ENCODE measurements around the gene AARS1.
"Not testable (repeated sequence)": the region's sequence is repeated elsewhere in the genome, so short reads cannot be mapped to it uniquely, and the experiment has no call there.

AARS1 gene

DNA sequence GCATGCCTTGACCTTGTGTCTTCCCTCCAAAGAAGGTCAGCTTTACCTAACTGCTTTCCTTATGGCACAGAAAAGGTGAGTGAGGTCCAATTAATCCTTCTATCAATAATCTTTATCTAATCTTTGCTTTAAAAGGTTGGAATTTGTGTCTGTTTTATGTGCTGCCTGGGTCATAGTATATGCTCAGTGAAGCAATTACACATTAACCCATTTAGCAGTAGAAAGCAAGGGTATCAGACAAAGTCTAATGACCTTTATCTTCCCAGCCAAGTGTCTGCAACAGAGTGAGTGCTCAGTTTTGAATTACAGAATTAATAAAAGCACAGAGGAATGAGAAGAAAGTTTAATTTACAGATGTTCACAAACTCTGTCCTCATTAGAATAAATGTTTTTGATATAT is 63.3 kb downstream of the AARS1 start:
- H3K4me1 ChIP-seq (ENCODE audit: control insufficient read depth in 1 of 2, insufficient read depth in 2 of 2, low read length in 2 of 2); H3K9me3 ChIP-seq (ENCODE audit: control insufficient read depth in 1 of 2, low read length in 2 of 2); H3K4me3 ChIP-seq (ENCODE audit: low read depth in 1 of 2, low read length in 2 of 2); H3K27me3 ChIP-seq (ENCODE audit: control insufficient read depth in 1 of 2, insufficient read depth in 2 of 2, low read length in 2 of 2); H3K36me3 ChIP-seq (ENCODE audit: control insufficient read depth in 1 of 2, insufficient read depth in 2 of 2, low read length in 2 of 2); H3K9ac ChIP-seq (ENCODE audit: low read depth in 1 of 2, low read length in 2 of 2); H3K27ac ChIP-seq (ENCODE audit: low read depth, low read length): not testable (repeated sequence)

DNA sequence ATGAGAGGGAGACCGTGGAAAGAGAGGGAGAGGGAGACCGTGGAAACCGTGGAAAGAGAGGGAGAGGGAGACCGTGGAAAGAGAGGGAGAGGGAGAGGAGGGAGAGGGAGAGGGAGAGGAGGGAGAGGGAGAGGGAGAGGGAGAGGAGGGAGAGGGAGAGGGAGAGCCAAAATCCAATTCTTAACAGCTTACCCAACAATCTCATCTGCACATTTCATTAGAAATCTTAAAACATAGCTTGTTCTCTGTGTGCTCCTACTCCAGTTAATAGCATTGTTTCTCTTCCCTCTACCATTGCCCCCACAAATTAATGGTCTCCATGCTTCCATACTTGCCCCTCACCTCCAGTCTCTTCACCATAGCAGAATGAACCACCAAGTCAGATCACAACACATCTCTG is 63.9 kb downstream of the AARS1 start:
- H3K27ac ChIP-seq (ENCODE audit: low read depth, low read length); H3K27me3 ChIP-seq (ENCODE audit: control insufficient read depth in 1 of 2, insufficient read depth in 2 of 2, low read length in 2 of 2); H3K4me1 ChIP-seq (ENCODE audit: control insufficient read depth in 1 of 2, insufficient read depth in 2 of 2, low read length in 2 of 2); H3K36me3 ChIP-seq (ENCODE audit: control insufficient read depth in 1 of 2, insufficient read depth in 2 of 2, low read length in 2 of 2); H3K9me3 ChIP-seq (ENCODE audit: control insufficient read depth in 1 of 2, low read length in 2 of 2); H3K9ac ChIP-seq (ENCODE audit: low read depth in 1 of 2, low read length in 2 of 2); H3K4me3 ChIP-seq (ENCODE audit: low read depth in 1 of 2, low read length in 2 of 2): not testable (repeated sequence)

DNA sequence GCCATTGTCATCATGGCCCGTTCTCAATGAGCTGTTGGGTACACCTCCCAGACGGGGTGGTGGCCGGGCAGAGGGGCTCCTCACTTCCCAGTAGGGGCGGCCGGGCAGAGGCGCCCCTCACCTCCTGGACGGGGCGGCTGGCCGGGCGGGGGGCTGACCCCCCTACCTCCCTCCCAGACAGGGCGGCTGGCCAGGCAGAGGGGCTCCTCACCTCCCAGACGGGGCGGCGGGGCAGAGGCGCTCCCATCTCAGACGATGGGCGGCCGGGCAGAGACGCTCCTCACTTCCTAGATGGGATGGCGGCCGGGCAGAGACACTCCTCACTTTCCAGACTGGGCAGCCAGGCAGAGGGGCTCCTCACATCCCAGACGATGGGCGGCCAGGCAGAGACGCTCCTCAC is 64.7 kb downstream of the AARS1 start:
- not testable (repeated sequence) for H3K9ac ChIP-seq (ENCODE audit: low read depth in 1 of 2, low read length in 2 of 2); H3K27ac ChIP-seq (ENCODE audit: low read depth, low read length); H3K9me3 ChIP-seq (ENCODE audit: control insufficient read depth in 1 of 2, low read length in 2 of 2); H3K4me3 ChIP-seq (ENCODE audit: low read depth in 1 of 2, low read length in 2 of 2); H3K27me3 ChIP-seq (ENCODE audit: control insufficient read depth in 1 of 2, insufficient read depth in 2 of 2, low read length in 2 of 2); H3K4me1 ChIP-seq (ENCODE audit: control insufficient read depth in 1 of 2, insufficient read depth in 2 of 2, low read length in 2 of 2); H3K36me3 ChIP-seq (ENCODE audit: control insufficient read depth in 1 of 2, insufficient read depth in 2 of 2, low read length in 2 of 2)

DNA sequence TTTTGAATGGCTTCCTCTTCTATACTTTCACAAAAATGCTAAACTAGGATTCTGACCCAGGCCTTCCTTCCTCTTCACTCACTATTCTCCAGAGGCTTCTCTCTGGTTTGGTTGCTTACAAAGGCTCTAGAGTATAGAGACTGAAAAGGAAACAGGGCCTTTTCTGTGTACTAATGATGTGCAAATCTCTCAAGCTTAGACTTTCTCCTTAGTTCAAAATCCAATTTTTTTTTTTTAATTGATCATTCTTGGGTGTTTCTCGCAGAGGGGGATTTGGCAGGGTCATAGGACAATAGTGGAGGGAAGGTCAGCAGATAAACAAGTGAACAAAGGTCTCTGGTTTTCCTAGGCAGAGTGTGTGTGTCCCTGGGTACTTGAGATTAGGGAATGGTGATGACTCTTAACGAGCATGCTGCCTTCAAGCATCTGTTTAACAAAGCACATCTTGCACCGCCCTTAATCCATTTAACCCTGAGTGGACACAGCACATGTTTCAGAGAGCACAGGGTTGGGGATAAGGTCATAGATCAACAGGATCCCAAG is 65.3 kb downstream of the AARS1 start:
- not testable (repeated sequence) for H3K36me3 ChIP-seq (ENCODE audit: control insufficient read depth in 1 of 2, insufficient read depth in 2 of 2, low read length in 2 of 2); H3K4me3 ChIP-seq (ENCODE audit: low read depth in 1 of 2, low read length in 2 of 2); H3K4me1 ChIP-seq (ENCODE audit: control insufficient read depth in 1 of 2, insufficient read depth in 2 of 2, low read length in 2 of 2); H3K9me3 ChIP-seq (ENCODE audit: control insufficient read depth in 1 of 2, low read length in 2 of 2); H3K27ac ChIP-seq (ENCODE audit: low read depth, low read length); H3K9ac ChIP-seq (ENCODE audit: low read depth in 1 of 2, low read length in 2 of 2); H3K27me3 ChIP-seq (ENCODE audit: control insufficient read depth in 1 of 2, insufficient read depth in 2 of 2, low read length in 2 of 2)

DNA sequence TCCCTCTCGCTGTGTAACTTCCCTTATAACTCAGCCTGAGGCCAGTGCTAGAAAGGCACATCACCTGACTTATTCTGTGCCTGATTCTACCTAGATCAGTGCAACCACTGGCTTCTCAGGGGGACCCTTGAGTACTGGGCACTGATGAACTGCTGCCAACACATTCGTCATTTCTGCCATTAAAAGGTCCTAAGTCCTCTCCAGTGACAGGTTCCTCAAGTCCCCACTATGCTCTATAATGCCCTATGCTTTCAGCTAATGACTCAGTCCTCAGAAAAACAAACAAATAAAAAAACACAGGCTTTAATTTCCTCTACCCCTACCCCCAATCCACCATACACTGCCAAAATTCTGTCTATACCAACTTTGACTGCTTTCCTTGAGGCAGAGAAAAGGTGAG is 66.1 kb downstream of the AARS1 start:
- H3K9me3 ChIP-seq (ENCODE audit: control insufficient read depth in 1 of 2, low read length in 2 of 2); H3K4me1 ChIP-seq (ENCODE audit: control insufficient read depth in 1 of 2, insufficient read depth in 2 of 2, low read length in 2 of 2); H3K4me3 ChIP-seq (ENCODE audit: low read depth in 1 of 2, low read length in 2 of 2); H3K27me3 ChIP-seq (ENCODE audit: control insufficient read depth in 1 of 2, insufficient read depth in 2 of 2, low read length in 2 of 2); H3K9ac ChIP-seq (ENCODE audit: low read depth in 1 of 2, low read length in 2 of 2); H3K27ac ChIP-seq (ENCODE audit: low read depth, low read length); H3K36me3 ChIP-seq (ENCODE audit: control insufficient read depth in 1 of 2, insufficient read depth in 2 of 2, low read length in 2 of 2): not testable (repeated sequence)

DNA sequence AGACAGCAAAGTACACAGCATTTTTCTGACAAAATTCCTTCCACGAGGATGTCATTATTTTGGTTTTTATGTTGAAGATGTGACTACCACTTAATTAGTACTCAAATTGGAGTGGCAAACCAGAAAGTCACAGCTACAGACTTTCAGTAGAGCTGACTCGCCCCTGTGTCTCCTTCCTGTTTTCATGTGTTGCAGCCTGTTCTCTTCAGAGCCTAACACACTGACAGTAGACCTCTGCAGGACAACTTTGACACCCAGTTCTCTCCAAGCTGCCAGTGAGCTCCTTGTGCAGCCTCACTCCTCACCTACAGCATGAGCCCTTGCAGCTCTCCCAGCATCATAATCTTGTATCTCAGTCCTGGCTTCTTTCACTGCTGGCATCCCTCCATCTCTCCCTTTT is 66.7 kb downstream of the AARS1 start:
- not testable (repeated sequence) for H3K27ac ChIP-seq (ENCODE audit: low read depth, low read length); H3K9me3 ChIP-seq (ENCODE audit: control insufficient read depth in 1 of 2, low read length in 2 of 2); H3K4me1 ChIP-seq (ENCODE audit: control insufficient read depth in 1 of 2, insufficient read depth in 2 of 2, low read length in 2 of 2); H3K27me3 ChIP-seq (ENCODE audit: control insufficient read depth in 1 of 2, insufficient read depth in 2 of 2, low read length in 2 of 2); H3K36me3 ChIP-seq (ENCODE audit: control insufficient read depth in 1 of 2, insufficient read depth in 2 of 2, low read length in 2 of 2); H3K4me3 ChIP-seq (ENCODE audit: low read depth in 1 of 2, low read length in 2 of 2); H3K9ac ChIP-seq (ENCODE audit: low read depth in 1 of 2, low read length in 2 of 2)

DNA sequence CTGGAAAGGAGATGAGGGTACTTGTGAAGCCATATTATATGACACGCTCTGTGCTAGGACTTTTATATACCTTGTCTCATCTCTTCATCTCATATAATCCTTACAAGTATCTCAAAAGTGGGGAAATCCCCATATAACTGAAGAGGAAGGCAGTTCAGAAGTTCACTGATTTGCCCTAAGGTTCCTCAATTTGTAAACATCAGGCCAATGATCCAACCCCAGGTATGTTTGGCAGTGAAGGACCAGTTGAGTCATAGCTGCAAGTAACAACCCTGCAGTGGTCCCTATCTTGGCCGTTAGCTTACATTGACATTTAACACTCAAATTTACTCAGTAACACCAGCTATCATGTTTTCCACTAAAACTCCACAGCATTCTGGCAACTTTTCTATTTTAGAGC is 70.7 kb downstream of the AARS1 start:
- not testable (repeated sequence) for H3K9ac ChIP-seq (ENCODE audit: low read depth in 1 of 2, low read length in 2 of 2); H3K27me3 ChIP-seq (ENCODE audit: control insufficient read depth in 1 of 2, insufficient read depth in 2 of 2, low read length in 2 of 2); H3K36me3 ChIP-seq (ENCODE audit: control insufficient read depth in 1 of 2, insufficient read depth in 2 of 2, low read length in 2 of 2); H3K4me3 ChIP-seq (ENCODE audit: low read depth in 1 of 2, low read length in 2 of 2); H3K4me1 ChIP-seq (ENCODE audit: control insufficient read depth in 1 of 2, insufficient read depth in 2 of 2, low read length in 2 of 2); H3K27ac ChIP-seq (ENCODE audit: low read depth, low read length); H3K9me3 ChIP-seq (ENCODE audit: control insufficient read depth in 1 of 2, low read length in 2 of 2)

DNA sequence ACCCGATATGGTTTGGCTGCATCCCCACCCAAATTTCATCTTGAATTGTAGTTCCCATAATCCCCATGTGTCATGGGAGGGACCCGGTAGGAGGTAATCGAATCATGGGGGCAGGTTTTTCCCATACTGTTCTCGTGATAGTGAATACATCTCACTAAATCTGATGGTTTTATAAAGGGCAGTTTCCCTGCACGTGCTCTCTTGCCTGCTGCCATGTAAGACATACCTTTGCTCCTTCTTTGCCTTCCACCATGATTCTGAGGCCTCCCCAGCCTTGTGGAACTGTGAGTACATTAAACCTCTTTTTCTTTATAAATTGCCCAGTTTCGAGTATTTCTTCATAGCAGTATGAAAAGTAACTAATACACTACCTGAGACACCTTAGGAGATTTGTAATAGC is 82.9 kb downstream of the AARS1 start:
- not testable (repeated sequence) for H3K27me3 ChIP-seq (ENCODE audit: control insufficient read depth in 1 of 2, insufficient read depth in 2 of 2, low read length in 2 of 2); H3K27ac ChIP-seq (ENCODE audit: low read depth, low read length); H3K4me1 ChIP-seq (ENCODE audit: control insufficient read depth in 1 of 2, insufficient read depth in 2 of 2, low read length in 2 of 2); H3K36me3 ChIP-seq (ENCODE audit: control insufficient read depth in 1 of 2, insufficient read depth in 2 of 2, low read length in 2 of 2); H3K4me3 ChIP-seq (ENCODE audit: low read depth in 1 of 2, low read length in 2 of 2); H3K9me3 ChIP-seq (ENCODE audit: control insufficient read depth in 1 of 2, low read length in 2 of 2); H3K9ac ChIP-seq (ENCODE audit: low read depth in 1 of 2, low read length in 2 of 2)

DNA sequence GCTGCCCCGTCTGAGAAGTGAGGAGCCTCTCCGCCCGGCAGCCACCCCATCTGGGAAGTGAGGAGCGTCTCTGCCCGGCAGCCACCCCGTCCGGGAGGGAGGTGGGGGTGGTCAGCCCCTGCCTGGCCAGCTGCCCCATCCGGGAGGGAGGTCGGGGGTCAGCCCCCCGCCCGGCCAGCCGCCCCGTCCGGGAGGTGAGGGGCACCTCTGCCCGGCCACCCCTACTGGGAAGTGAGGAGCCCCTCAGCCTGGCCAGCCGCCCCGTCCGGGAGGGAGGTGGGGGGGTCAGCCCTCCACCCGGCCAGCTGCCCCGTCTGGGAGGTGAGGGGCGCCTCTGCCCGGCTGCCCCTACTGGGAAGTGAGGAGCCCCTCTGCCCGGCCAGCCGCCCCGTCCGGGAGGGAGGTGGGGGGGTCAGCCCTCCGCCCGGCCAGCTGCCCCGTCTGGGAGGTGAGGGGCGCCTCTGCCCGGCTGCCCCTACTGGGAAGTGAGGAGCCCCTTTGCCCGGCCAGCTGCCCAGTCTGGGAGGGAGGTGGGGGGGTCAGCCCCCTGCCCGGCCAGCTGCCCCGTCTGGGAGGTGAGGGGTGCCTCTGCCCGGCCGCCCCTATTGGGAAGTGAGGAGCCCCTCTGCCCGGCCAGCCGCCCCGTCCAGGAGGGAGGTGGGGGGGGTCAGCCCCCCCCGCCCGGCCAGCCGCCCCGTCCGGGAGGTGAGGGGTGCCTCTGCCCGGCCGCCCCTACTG is 84.5 kb downstream of the AARS1 start:
- not testable (repeated sequence) for H3K27ac ChIP-seq (ENCODE audit: low read depth, low read length); H3K9me3 ChIP-seq (ENCODE audit: control insufficient read depth in 1 of 2, low read length in 2 of 2); H3K4me1 ChIP-seq (ENCODE audit: control insufficient read depth in 1 of 2, insufficient read depth in 2 of 2, low read length in 2 of 2); H3K4me3 ChIP-seq (ENCODE audit: low read depth in 1 of 2, low read length in 2 of 2); H3K27me3 ChIP-seq (ENCODE audit: control insufficient read depth in 1 of 2, insufficient read depth in 2 of 2, low read length in 2 of 2); H3K9ac ChIP-seq (ENCODE audit: low read depth in 1 of 2, low read length in 2 of 2); H3K36me3 ChIP-seq (ENCODE audit: control insufficient read depth in 1 of 2, insufficient read depth in 2 of 2, low read length in 2 of 2)

DNA sequence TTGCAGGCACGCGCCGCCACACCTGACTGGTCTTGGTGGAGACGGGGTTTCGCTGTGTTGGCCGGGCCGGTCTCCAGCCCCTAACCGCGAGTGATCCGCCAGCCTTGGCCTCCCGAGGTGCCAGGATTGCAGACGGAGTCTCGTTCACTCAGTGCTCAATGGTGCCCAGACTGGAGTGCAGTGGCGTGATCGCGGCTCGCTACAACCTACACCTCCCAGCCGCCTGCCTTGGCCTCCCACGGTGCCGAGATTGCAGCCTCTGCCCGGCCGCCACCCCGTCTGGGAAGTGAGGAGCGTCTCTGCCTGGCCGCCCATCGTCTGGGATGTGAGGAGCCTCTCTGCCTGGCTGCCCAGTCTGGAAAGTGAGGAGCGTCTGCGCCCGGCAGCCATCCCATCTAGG is 85.3 kb downstream of the AARS1 start:
- H3K4me1 ChIP-seq (ENCODE audit: control insufficient read depth in 1 of 2, insufficient read depth in 2 of 2, low read length in 2 of 2); H3K9ac ChIP-seq (ENCODE audit: low read depth in 1 of 2, low read length in 2 of 2); H3K4me3 ChIP-seq (ENCODE audit: low read depth in 1 of 2, low read length in 2 of 2); H3K36me3 ChIP-seq (ENCODE audit: control insufficient read depth in 1 of 2, insufficient read depth in 2 of 2, low read length in 2 of 2); H3K27ac ChIP-seq (ENCODE audit: low read depth, low read length); H3K9me3 ChIP-seq (ENCODE audit: control insufficient read depth in 1 of 2, low read length in 2 of 2); H3K27me3 ChIP-seq (ENCODE audit: control insufficient read depth in 1 of 2, insufficient read depth in 2 of 2, low read length in 2 of 2): not testable (repeated sequence)

DNA sequence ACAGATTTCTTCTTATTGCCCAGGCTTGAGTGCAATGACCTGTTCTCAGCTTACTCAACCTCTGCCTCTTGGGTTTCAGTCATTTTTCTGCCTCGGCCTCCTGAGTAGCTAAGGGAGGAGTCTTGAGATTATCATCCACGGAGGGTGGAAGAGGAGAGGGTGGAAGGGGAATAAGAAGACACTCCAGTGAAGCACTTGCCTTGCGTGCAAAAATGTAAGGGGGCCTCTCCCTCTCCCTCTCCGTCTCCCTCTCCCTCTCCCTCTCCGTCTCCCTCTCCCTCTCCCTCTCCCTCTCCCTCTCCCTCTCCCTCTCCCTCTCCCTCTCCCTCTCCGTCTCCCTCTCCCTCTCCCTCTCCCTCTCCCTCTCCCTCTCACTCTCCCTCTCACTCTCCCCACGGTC is 85.8 kb downstream of the AARS1 start:
- not testable (repeated sequence) for H3K9ac ChIP-seq (ENCODE audit: low read depth in 1 of 2, low read length in 2 of 2); H3K4me1 ChIP-seq (ENCODE audit: control insufficient read depth in 1 of 2, insufficient read depth in 2 of 2, low read length in 2 of 2); H3K9me3 ChIP-seq (ENCODE audit: control insufficient read depth in 1 of 2, low read length in 2 of 2); H3K27me3 ChIP-seq (ENCODE audit: control insufficient read depth in 1 of 2, insufficient read depth in 2 of 2, low read length in 2 of 2); H3K36me3 ChIP-seq (ENCODE audit: control insufficient read depth in 1 of 2, insufficient read depth in 2 of 2, low read length in 2 of 2); H3K4me3 ChIP-seq (ENCODE audit: low read depth in 1 of 2, low read length in 2 of 2); H3K27ac ChIP-seq (ENCODE audit: low read depth, low read length)
